B cell (primary cell): ENCODE data around the gene NTRK2. TPM values are rescaled to one million over a fixed set of nuclear protein-coding genes. Genes with fewer than 3 reads are reported as not detected.

Source experiments
- ATAC-seq: fragments of 200-7000 bp; cut with Tn5 transposase; one replicate; pipeline ENCODE4 v1.10.0; 2021; ENCODE audit warnings: low read depth, mild to moderate bottlenecking, moderate number of reproducible peaks, moderate library complexity
- CTCF ChIA-PET: fragments of 350-600 bp; sonication (Branson Sonifier 250); formaldehyde crosslinking; loops from one replicate; lab custom pipeline; 2021; ENCODE audit warnings: antibody characterized with exemption, inconsistent platforms; lab: Charles Lee
- POLR2A ChIA-PET: fragments of 350-600 bp; sonication (Branson Sonifier 250); formaldehyde crosslinking; loops from one replicate; lab custom pipeline; 2021; ENCODE audit warnings: antibody characterized with exemption; lab: Charles Lee
- DNase-seq: peaks from one replicate; pipeline ENCODE4 v3.0.0; 2013
- H2AFZ ChIP-seq: 2 replicates; pipeline ENCODE4 v1.6.1; 2012; ENCODE audit warnings: mild to moderate bottlenecking, low read depth, low read length; ENCODE audit not compliant: insufficient read depth, poor library complexity, severe bottlenecking
- H3K27ac ChIP-seq, 2 donors: 1 replicate in 1 of 2; 2 replicates in 1 of 2; pipeline ENCODE4 v1.5.1; 2012 to 2013; ENCODE audit warnings: low read length in 2 of 2, mild to moderate bottlenecking in 2 of 2, moderate library complexity in 1 of 2
- H3K27me3 ChIP-seq, 4 experiments: fragments of 200-600 bp in 1 of 4; sonication (generic) in 1 of 4; replicated peaks in 1 of 4; 1 replicate in 2 of 4; 2 replicates in 2 of 4; pipeline versions ENCODE4 v1.6.1 to v1.7.0; 2013 to 2016; ENCODE audit warnings: low read length in 3 of 4, mild to moderate bottlenecking in 2 of 4, mixed read lengths in 1 of 4, moderate library complexity in 1 of 4; ENCODE audit not compliant: insufficient read depth in 4 of 4, control insufficient read depth in 3 of 4; ENCODE audit errors: control extremely low read depth in 1 of 4
- H3K36me3 ChIP-seq, 2 experiments: replicated peaks in 1 of 2; 1 replicate in 1 of 2; 2 replicates in 1 of 2; pipeline versions ENCODE4 v1.6.1 to v1.7.1; 2013; ENCODE audit warnings: low read length in 1 of 2; ENCODE audit not compliant: insufficient read depth in 2 of 2, control insufficient read depth in 1 of 2; ENCODE audit errors: control extremely low read depth in 1 of 2, extremely low read depth in 1 of 2
- H3K4me1 ChIP-seq, 2 donors: fragments of 200-600 bp in 1 of 2; sonication (generic) in 1 of 2; 1 replicate in 1 of 2; 2 replicates in 1 of 2; pipeline versions ENCODE4 v1.5.1 to v1.6.1; 2013 to 2017; ENCODE audit warnings: low read length in 2 of 2; ENCODE audit not compliant: control insufficient read depth in 2 of 2, insufficient read depth in 2 of 2
- H3K4me2 ChIP-seq: replicated peaks from 2 replicates; pipeline ENCODE3; 2012; ENCODE audit warnings: mild to moderate bottlenecking, low read depth, low read length; ENCODE audit not compliant: poor library complexity, severe bottlenecking
- H3K4me3 ChIP-seq, 5 experiments: fragments of 200-600 bp in 1 of 5; sonication (generic) in 1 of 5; 1 replicate in 3 of 5; 2 replicates in 2 of 5; pipeline versions ENCODE4 v1.5.1 to v1.7.0; 2011 to 2016; ENCODE audit warnings: low read length in 4 of 5, mild to moderate bottlenecking in 4 of 5, low read depth in 2 of 5, control low read depth in 1 of 5, moderate library complexity in 1 of 5; ENCODE audit not compliant: insufficient read depth in 1 of 5; ENCODE audit errors: control extremely low read depth in 1 of 5, extremely low read depth in 1 of 5
- H3K79me2 ChIP-seq: fragments of 200-600 bp; sonication (generic); one replicate; pipeline ENCODE4 v1.6.0; 2016; ENCODE audit warnings: low read length; ENCODE audit not compliant: control insufficient read depth, insufficient read depth
- H3K9ac ChIP-seq: fragments of 200-600 bp; sonication (generic); 2 replicates; pipeline ENCODE4 v1.6.1; 2017; ENCODE audit warnings: mild to moderate bottlenecking, low read length, moderate library complexity
- H3K9me3 ChIP-seq, 3 donors: one replicate each; pipeline versions ENCODE4 v1.6.1 to v1.7.1; 2013; ENCODE audit warnings: low read length in 2 of 3; ENCODE audit not compliant: control insufficient read depth in 2 of 3, insufficient read depth in 1 of 3; ENCODE audit errors: control extremely low read depth in 1 of 3
- H4K20me1 ChIP-seq: 2 replicates; pipeline ENCODE4 v1.6.0; 2012; ENCODE audit warnings: mild to moderate bottlenecking, low read length; ENCODE audit not compliant: insufficient read depth, control insufficient read depth, poor library complexity, severe bottlenecking
- H3K27ac Mint-ChIP-seq: one replicate; pipeline ENCODE4 v1.8.0; 2021; ENCODE audit warnings: mixed read lengths
- H3K27me3 Mint-ChIP-seq: one replicate; pipeline ENCODE4 v1.8.0; 2021; ENCODE audit warnings: mixed read lengths
- H3K4me1 Mint-ChIP-seq: one replicate; pipeline ENCODE4 v1.8.0; 2021; ENCODE audit warnings: mixed read lengths
- H3K4me3 Mint-ChIP-seq: one replicate; pipeline ENCODE4 v1.8.0; 2021; ENCODE audit warnings: mixed read lengths
- H3K9me3 Mint-ChIP-seq: one replicate; pipeline ENCODE4 v1.8.0; 2022; ENCODE audit warnings: mixed read lengths; ENCODE audit not compliant: insufficient read depth
- CTCF ChIP-seq: fragments of 200-600 bp; IDR thresholded peaks from one replicate; pipeline ENCODE4 v1.8.0; 2022; ENCODE audit warnings: antibody characterized with exemption, mild to moderate bottlenecking
- EZH2 ChIP-seq: IDR thresholded peaks from 2 replicates; pipeline ENCODE4 v1.6.1; 2012; ENCODE audit warnings: borderline replicate concordance, low read depth, mild to moderate bottlenecking, moderate library complexity, low read length; ENCODE audit not compliant: insufficient read depth, poor library complexity, severe bottlenecking
- WGBS: methylation state at CpG from one replicate; pipeline ENCODE4 v1.1.5; 2013; ENCODE audit warnings: missing lambda C conversion rate; ENCODE audit not compliant: insufficient coverage; 5-methylcytosine and 5-hydroxymethylcytosine counted together
- intact Hi-C: fragments of 100-400 bp; cut with micrococcal nuclease; formaldehyde crosslinking; loops from one replicate; pipeline ENCODE4 v1.10.0; 2022
- polyA plus RNA-seq: library from polyadenylated mRNA; depleted of rRNA; stranded (reverse); fragments of >200 nt; gene quantifications from 2 replicates; pipeline ENCODE4 v1.2.3, GENCODE V29; 2012
- total RNA-seq, 2 donors: library from RNA; stranded (reverse); fragments of 120-200 nt in 1 of 2; gene quantifications; 1 replicate in 1 of 2; 2 replicates in 1 of 2; pipeline versions ENCODE4 v1.2.3 to v1.2.4, GENCODE V29; 2013 to 2022

Gene NTRK2
- total and polyA plus RNA-seq, 2 donors (not counting 1 experiment from before 2014, with no cell fraction given) = 0.03 to 0.10 TPM

- no peaks in the 10 kb centered on the region for H4K20me1 ChIP-seq
- H3K9me3 ChIP-seq = no peaks in the 10 kb centered on the region
- WGBS = 97% methylated on average over 4 of the region's 11 CpGs
- POLR2A ChIA-PET = no interaction called here
- TF ChIP-seq CTCF = no peak
- ATAC-seq = no peak
- no peak overlapping the region for H2AFZ ChIP-seq
- H3K4me2 ChIP-seq = no peak overlapping the region
- no peaks in the 10 kb centered on the region for H3K27me3 Mint-ChIP-seq
- H3K36me3 ChIP-seq = no peaks in the 10 kb centered on the region
- H3K4me3 Mint-ChIP-seq = no peak overlapping the region
- CTCF ChIA-PET = no interaction called here
- peaks cover 3% of the 10 kb centered on the region for H3K4me1 Mint-ChIP-seq
- H3K9ac ChIP-seq = no peak overlapping the region
- no peak overlapping the region for H3K4me3 ChIP-seq
- DNase-seq = no peak
- H3K79me2 ChIP-seq = no peaks in the 10 kb centered on the region
- no peak overlapping the region for H3K27ac Mint-ChIP-seq
- H3K9me3 Mint-ChIP-seq = no peaks in the 10 kb centered on the region
- intact Hi-C loops = no loop called here
- no peak overlapping the region for H3K27ac ChIP-seq
- H3K4me1 ChIP-seq = peaks cover 0 to 4% of the 10 kb centered on the region in 2 donors
- H3K27me3 ChIP-seq = no peaks in the 10 kb centered on the region
Measured at GRCh38 chr9:84744726-84745125, 75.2 kb downstream of the NTRK2 start.

- WGBS = no CpG with 5 or more reads among the region's 2 CpGs
Measured at GRCh38 chr9:84748112-84748511, 78.6 kb downstream of the NTRK2 start.

More at GRCh38 chr9:84748112-84748511, 78.6 kb downstream of the NTRK2 start:
- Histone ChIP-seq H3K9me3 (no peaks in the 10 kb centered on the region), H3K27ac (peak overlapping the region in 1 of 2 donors; percentile 18), H3K4me2 (no peak overlapping the region), H3K9ac (no peak overlapping the region), H3K4me1 (peaks cover 0 to 4% of the 10 kb centered on the region in 2 donors), H3K79me2 (no peaks in the 10 kb centered on the region), H3K36me3 (no peaks in the 10 kb centered on the region), H4K20me1 (no peaks in the 10 kb centered on the region), H2AFZ (no peak overlapping the region), H3K4me3 (no peak overlapping the region), H3K27me3 (no peaks in the 10 kb centered on the region)
- Mint-ChIP-seq H3K27ac (no peak overlapping the region), H3K9me3 (no peaks in the 10 kb centered on the region), H3K4me1 (peaks cover 3% of the 10 kb centered on the region), H3K4me3 (no peak overlapping the region), H3K27me3 (no peaks in the 10 kb centered on the region)
- no peak for TF ChIP-seq CTCF
- TF ChIP-seq EZH2 = no peak
- ChIA-PET CTCF (interaction anchor here (1.1 kb wide), 1 partner anchor 9 kb away, joined by 3 read pairs; no protein-coding TSS in a partner anchor), POLR2A (no interaction called here)
- intact Hi-C loops = no loop called here
- DNase-seq (peak; percentile 14), ATAC-seq (no peak)
